ENCODE results near the gene SERINC5.
"Not testable (repeated sequence)": the region's sequence is repeated elsewhere in the genome, so short reads cannot be mapped to it uniquely, and the experiment has no call there.

SERINC5 gene

GRCh38 chr5:80195837-80196400 is 59.9 kb downstream of the SERINC5 start:
- peak; percentile 83 for DNase-seq (ENCODE audit: low read depth)

- no peak for DNase-seq (ENCODE audit: low read depth)
Measured at GRCh38 chr5:80194468-80194867, 61.4 kb downstream of the SERINC5 start.

GRCh38 chr5:80193401-80193800 is 62.4 kb downstream of the SERINC5 start:
- no peak for DNase-seq (ENCODE audit: low read depth)

GRCh38 chr5:80192507-80193241 is 63.2 kb downstream of the SERINC5 start:
- peak; percentile 87 for DNase-seq (ENCODE audit: low read depth)

GRCh38 chr5:80191991-80192398 is 63.9 kb downstream of the SERINC5 start:
- no peak for DNase-seq (ENCODE audit: low read depth)

GRCh38 chr5:80191397-80191796 is 64.5 kb downstream of the SERINC5 start:
- DNase-seq (ENCODE audit: low read depth): no peak

GRCh38 chr5:80190960-80191359 is 64.9 kb downstream of the SERINC5 start:
- DNase-seq (ENCODE audit: low read depth): no peak

- DNase-seq (ENCODE audit: low read depth): no peak
Measured at GRCh38 chr5:80189701-80190100, 66.1 kb downstream of the SERINC5 start.

- no peak for DNase-seq (ENCODE audit: low read depth)
Measured at GRCh38 chr5:80189201-80189600, 66.6 kb downstream of the SERINC5 start.

- no peak for DNase-seq (ENCODE audit: low read depth)
Measured at GRCh38 chr5:80187421-80188090, 68.3 kb downstream of the SERINC5 start.

- not testable (repeated sequence) for DNase-seq (ENCODE audit: low read depth)
Measured at GRCh38 chr5:80185535-80185934, 70.3 kb downstream of the SERINC5 start.

- DNase-seq (ENCODE audit: low read depth): no peak
Measured at GRCh38 chr5:80185095-80185494, 70.8 kb downstream of the SERINC5 start.

GRCh38 chr5:80184235-80185023 is 71.4 kb downstream of the SERINC5 start:
- DNase-seq (ENCODE audit: low read depth): no peak

- not testable (repeated sequence) for DNase-seq (ENCODE audit: low read depth)
Measured at GRCh38 chr5:80183728-80184234, 72.1 kb downstream of the SERINC5 start.

GRCh38 chr5:80182809-80183580 is 72.9 kb downstream of the SERINC5 start:
- no peak for DNase-seq (ENCODE audit: low read depth)

GRCh38 chr5:80181618-80182211 is 74.1 kb downstream of the SERINC5 start:
- DNase-seq (ENCODE audit: low read depth): no peak

GRCh38 chr5:80177236-80177635 is 78.6 kb downstream of the SERINC5 start:
- DNase-seq (ENCODE audit: low read depth): no peak

- DNase-seq (ENCODE audit: low read depth): no peak
Measured at GRCh38 chr5:80175337-80175736, 80.5 kb downstream of the SERINC5 start.

GRCh38 chr5:80174790-80175189 is 81.1 kb downstream of the SERINC5 start:
- DNase-seq (ENCODE audit: low read depth): no peak

- DNase-seq (ENCODE audit: low read depth): peak; percentile 29
Measured at GRCh38 chr5:80172067-80172695, 83.7 kb downstream of the SERINC5 start.

- no peak for DNase-seq (ENCODE audit: low read depth)
Measured at GRCh38 chr5:80170117-80170535, 85.7 kb downstream of the SERINC5 start.
